Measurements from ENCODE around the gene DVL3. TPM values are rescaled to one million over a fixed set of nuclear protein-coding genes. Genes with fewer than 3 reads are reported as not detected.

Gene DVL3
- total and polyA plus RNA-seq, 10 of the 15 experiments (the other 5 are each of a cell fraction or from before 2014, with no cell fraction given) = 2.2 to 39.7 (median 14.5) TPM

GRCh38 chr3:184186184-184186901 is 31.2 kb downstream of the DVL3 start, which contains the start of gene ABCF3 (continued):
- TF ChIP-seq ZNF687 (IDR thresholded peaks at IDR 0.05) (no peak), NR2C1 (IDR thresholded peaks at IDR 0.05) (no peak), IKZF2 (IDR thresholded peaks at IDR 0.05) (no peak), SREBF2 (IDR thresholded peaks at IDR 0.05; ENCODE audit: low read length) (no peak), WRNIP1 (IDR thresholded peaks at IDR 0.05; ENCODE audit: borderline replicate concordance, low read depth, low read length) (no peak), CTCF (IDR thresholded peaks at IDR 0.05 in 2 of 3, conservative IDR thresholded peaks at IDR 0.05 in 1 of 3; ENCODE audit: control insufficient read depth in 2 of 3, extremely low read depth in 1 of 3, insufficient read depth in 1 of 3, low read depth in 3 of 3, low read length in 3 of 3) (no peak), RB1 (IDR thresholded peaks at IDR 0.05; ENCODE audit: borderline replicate concordance) (peak; percentile 82; the same call in 1 of the 2 replicates), SMAD5 (IDR thresholded peaks at IDR 0.05; ENCODE audit: low read depth) (peak; percentile 79; the same call in 1 of the 2 replicates), BCL11A (IDR thresholded peaks at IDR 0.05; ENCODE audit: low read depth, low read length) (no peak), IRF5 (IDR thresholded peaks at IDR 0.05; ENCODE audit: borderline replicate concordance) (no peak), TCF3 (IDR thresholded peaks at IDR 0.05; ENCODE audit: borderline replicate concordance, insufficient read depth, low read depth, low read length) (no peak), ATF3 (IDR thresholded peaks at IDR 0.05; ENCODE audit: borderline replicate concordance, extremely low read depth, low read depth, low read length) (no peak), POLR2AphosphoS2 (IDR thresholded peaks at IDR 0.05; ENCODE audit: low read depth, low read length) (peak; percentile 89; the same call in 1 of the 2 replicates), ZSCAN29 (IDR thresholded peaks at IDR 0.05) (no peak), ZBTB33 (IDR thresholded peaks at IDR 0.05) (no peak), ZNF384 (IDR thresholded peaks at IDR 0.05; ENCODE audit: borderline replicate concordance, low read depth, low read length) (no peak), MYC (IDR thresholded peaks at IDR 0.05; ENCODE audit: insufficient read depth, insufficient read length, insufficient replicate concordance, low read length, severe bottlenecking) (no peak), SIN3A (IDR thresholded peaks at IDR 0.05; ENCODE audit: low read depth, low read length) (no peak; the same call in 1 of the 2 replicates), YY1 (IDR thresholded peaks at IDR 0.05; ENCODE audit: low read depth, low read length) (peak; percentile 97)
